Activated B cell treated with CpG ODN at 0.5 μM for 24 hours (primary cell): ENCODE data around the gene ATP8B4. TPM values are rescaled to one million over a fixed set of nuclear protein-coding genes. Genes with fewer than 3 reads are reported as not detected.

Source experiments
- ATAC-seq: fragments of 200-7000 bp; cut with Tn5 transposase; one replicate; pipeline ENCODE4 v1.10.0; 2021; ENCODE audit warnings: low read depth, mild to moderate bottlenecking, moderate library complexity
- CTCF ChIA-PET: fragments of 350-600 bp; sonication (Branson Sonifier 250); formaldehyde crosslinking; loops from one replicate; lab custom pipeline; 2021; ENCODE audit warnings: antibody characterized with exemption; lab: Charles Lee
- POLR2A ChIA-PET: fragments of 350-600 bp; sonication (Branson Sonifier 250); formaldehyde crosslinking; loops from one replicate; lab custom pipeline; 2021; ENCODE audit warnings: antibody characterized with exemption; lab: Charles Lee
- DNase-seq: peaks from one replicate; pipeline ENCODE4 v3.0.0; 2022
- H3K27ac Mint-ChIP-seq: one replicate; pipeline ENCODE4 v1.8.0; 2020; ENCODE audit warnings: mixed read lengths
- H3K27me3 Mint-ChIP-seq: one replicate; pipeline ENCODE4 v1.8.0; 2021; ENCODE audit warnings: mixed read lengths
- H3K36me3 Mint-ChIP-seq: one replicate; pipeline ENCODE4 v1.8.0; 2021; ENCODE audit warnings: low read depth, mixed read lengths
- H3K4me1 Mint-ChIP-seq: one replicate; pipeline ENCODE4 v1.8.0; 2021; ENCODE audit warnings: mixed read lengths
- H3K4me3 Mint-ChIP-seq: one replicate; pipeline ENCODE4 v1.8.0; 2020; ENCODE audit warnings: mild to moderate bottlenecking, mixed read lengths
- H3K9me3 Mint-ChIP-seq: one replicate; pipeline ENCODE4 v1.8.0; 2020; ENCODE audit warnings: mixed read lengths
- intact Hi-C: fragments of 100-400 bp; cut with micrococcal nuclease; formaldehyde crosslinking; loops from one replicate; pipeline ENCODE4 v1.15.1; 2024
- total RNA-seq: library from RNA; stranded (reverse); gene quantifications from 2 replicates; pipeline ENCODE4 v1.2.3, GENCODE V29; 2022
- TF ChIP-seq, protein P1 (sequence below): fragments of 200-600 bp; IDR thresholded peaks from one replicate; pipeline ENCODE4 v1.8.0; 2022; ENCODE audit warnings: antibody characterized with exemption, mild to moderate bottlenecking

Gene ATP8B4
- total RNA-seq, 1 donor from 2014 or later: 0.86 TPM

DNA sequence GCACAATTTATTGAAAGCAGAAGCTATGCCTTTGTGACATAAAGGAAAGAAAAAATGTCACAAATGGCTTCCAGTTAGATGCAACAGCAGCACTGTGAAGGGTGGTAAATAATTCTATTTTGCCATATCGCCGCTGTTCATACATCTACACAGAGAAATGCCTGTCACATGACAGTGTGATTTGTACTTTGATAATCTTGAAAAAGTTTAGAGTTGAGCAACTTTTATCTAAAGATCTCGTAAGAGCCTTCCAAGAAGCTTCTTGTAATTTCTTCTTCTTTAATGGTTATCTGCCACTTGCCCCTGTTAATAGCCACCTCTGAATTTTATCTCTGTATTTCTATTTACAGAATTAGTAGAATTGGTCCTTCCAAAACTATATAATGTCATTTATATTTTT is 192.3 kb downstream of the ATP8B4 start:
- H3K27ac Mint-ChIP-seq: no peak overlapping the region
- DNase-seq: no peak
- no peaks in the 10 kb centered on the region for H3K9me3 Mint-ChIP-seq
- H3K36me3 Mint-ChIP-seq: no peaks in the 10 kb centered on the region
- POLR2A ChIA-PET: no interaction called here
- intact Hi-C loops: no loop called here
- TF ChIP-seq, protein P1, sequence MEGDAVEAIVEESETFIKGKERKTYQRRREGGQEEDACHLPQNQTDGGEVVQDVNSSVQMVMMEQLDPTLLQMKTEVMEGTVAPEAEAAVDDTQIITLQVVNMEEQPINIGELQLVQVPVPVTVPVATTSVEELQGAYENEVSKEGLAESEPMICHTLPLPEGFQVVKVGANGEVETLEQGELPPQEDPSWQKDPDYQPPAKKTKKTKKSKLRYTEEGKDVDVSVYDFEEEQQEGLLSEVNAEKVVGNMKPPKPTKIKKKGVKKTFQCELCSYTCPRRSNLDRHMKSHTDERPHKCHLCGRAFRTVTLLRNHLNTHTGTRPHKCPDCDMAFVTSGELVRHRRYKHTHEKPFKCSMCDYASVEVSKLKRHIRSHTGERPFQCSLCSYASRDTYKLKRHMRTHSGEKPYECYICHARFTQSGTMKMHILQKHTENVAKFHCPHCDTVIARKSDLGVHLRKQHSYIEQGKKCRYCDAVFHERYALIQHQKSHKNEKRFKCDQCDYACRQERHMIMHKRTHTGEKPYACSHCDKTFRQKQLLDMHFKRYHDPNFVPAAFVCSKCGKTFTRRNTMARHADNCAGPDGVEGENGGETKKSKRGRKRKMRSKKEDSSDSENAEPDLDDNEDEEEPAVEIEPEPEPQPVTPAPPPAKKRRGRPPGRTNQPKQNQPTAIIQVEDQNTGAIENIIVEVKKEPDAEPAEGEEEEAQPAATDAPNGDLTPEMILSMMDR: no peak
- CTCF ChIA-PET: no interaction called here
- no peaks in the 10 kb centered on the region for H3K4me1 Mint-ChIP-seq
- H3K4me3 Mint-ChIP-seq: no peak overlapping the region
- no peaks in the 10 kb centered on the region for H3K27me3 Mint-ChIP-seq
- no peak for ATAC-seq

DNA sequence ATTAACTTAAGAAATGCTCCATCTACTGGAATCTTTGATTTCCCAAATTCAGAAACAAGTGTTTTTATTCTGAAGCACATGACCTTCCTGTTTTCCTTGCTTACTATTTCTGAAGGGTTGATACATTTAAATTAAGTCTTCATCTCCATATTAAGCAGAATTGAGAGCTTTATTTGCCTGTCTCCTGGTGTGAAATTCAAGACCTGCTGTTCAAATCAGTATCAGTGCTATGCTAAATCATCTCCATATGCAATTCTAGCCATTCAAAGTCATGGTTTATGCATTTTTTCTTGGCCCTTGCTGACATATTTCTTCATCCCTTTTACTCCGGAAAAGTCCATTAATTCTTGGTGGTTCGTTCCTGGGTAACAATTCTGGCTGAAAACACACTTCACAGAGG is 195.4 kb downstream of the ATP8B4 start:
- CTCF ChIA-PET: no interaction called here
- POLR2A ChIA-PET: no interaction called here
- no peaks in the 10 kb centered on the region for H3K4me1 Mint-ChIP-seq
- no peak for DNase-seq
- no peak overlapping the region for H3K27ac Mint-ChIP-seq
- H3K9me3 Mint-ChIP-seq: no peaks in the 10 kb centered on the region
- TF ChIP-seq, protein P1: no peak
- no peaks in the 10 kb centered on the region for H3K27me3 Mint-ChIP-seq
- H3K4me3 Mint-ChIP-seq: no peak overlapping the region
- intact Hi-C loops: no loop called here
- no peaks in the 10 kb centered on the region for H3K36me3 Mint-ChIP-seq
- no peak for ATAC-seq

- CTCF ChIA-PET: interaction anchor here (0.6 kb wide), 1 partner anchor 1030 kb away, joined by 3 read pairs; no protein-coding TSS in a partner anchor
- no peak for DNase-seq
These were observed 200.0 kb downstream of the ATP8B4 start for GRCh38 chr15:49919034-49919433.

GRCh38 chr15:49918121-49918520 is 200.9 kb downstream of the ATP8B4 start:
- ChIA-PET CTCF (no interaction called here), POLR2A (no interaction called here)
- Mint-ChIP-seq H3K27me3 (no peaks in the 10 kb centered on the region), H3K36me3 (no peaks in the 10 kb centered on the region), H3K4me1 (no peaks in the 10 kb centered on the region), H3K27ac (no peak overlapping the region), H3K9me3 (peaks cover 3% of the 10 kb centered on the region), H3K4me3 (no peak overlapping the region)
- intact Hi-C loops: no loop called here
- TF ChIP-seq, protein P1: no peak
- DNase-seq (no peak), ATAC-seq (no peak)

More at GRCh38 chr15:49919034-49919433, 200.0 kb downstream of the ATP8B4 start:
- POLR2A ChIA-PET: no interaction called here
- intact Hi-C loops: no loop called here
- TF ChIP-seq, protein P1: no peak
- H3K27me3 Mint-ChIP-seq: no peaks in the 10 kb centered on the region
- H3K4me1 Mint-ChIP-seq: no peaks in the 10 kb centered on the region
- no peak overlapping the region for H3K27ac Mint-ChIP-seq
- peaks cover 3% of the 10 kb centered on the region for H3K9me3 Mint-ChIP-seq
- no peak overlapping the region for H3K4me3 Mint-ChIP-seq
- no peaks in the 10 kb centered on the region for H3K36me3 Mint-ChIP-seq
- no peak for ATAC-seq

- Mint-ChIP-seq H3K4me3 (no peak overlapping the region), H3K36me3 (no peaks in the 10 kb centered on the region), H3K4me1 (no peaks in the 10 kb centered on the region), H3K9me3 (peaks cover 3% of the 10 kb centered on the region), H3K27ac (no peak overlapping the region), H3K27me3 (no peaks in the 10 kb centered on the region)
- intact Hi-C loops: no loop called here
- CTCF ChIA-PET: no interaction called here
- TF ChIP-seq, protein P1: no peak
- DNase-seq: no peak
- no peak for ATAC-seq
- POLR2A ChIA-PET: no interaction called here
These were observed 202.0 kb downstream of the ATP8B4 start for GRCh38 chr15:49916998-49917397.
